LNCAP (cell line): ENCODE data around the gene SARS2.

Source experiments
- CTCF ChIP-seq: fragments of 450-650 bp; IDR thresholded peaks from 2 replicates; pipeline ENCODE4 v1.5.1; 2017; ENCODE audit warnings: mild to moderate bottlenecking

Gene SARS2

GRCh38 chr19:38953677-38954076, 23.1 kb upstream of the SARS2 start:
- no peak for TF ChIP-seq CTCF

- peak; percentile 59 for TF ChIP-seq CTCF
These were observed 22.0 kb upstream of the SARS2 start for GRCh38 chr19:38952395-38953165.

GRCh38 chr19:38951187-38951586, 20.6 kb upstream of the SARS2 start:
- no peak for TF ChIP-seq CTCF

- no peak for TF ChIP-seq CTCF
These were observed 19.2 kb upstream of the SARS2 start for GRCh38 chr19:38949580-38950367.

GRCh38 chr19:38946229-38947010, 15.9 kb upstream of the SARS2 start:
- no peak for TF ChIP-seq CTCF

- TF ChIP-seq CTCF = no peak
These were observed 15.1 kb upstream of the SARS2 start for GRCh38 chr19:38945562-38946228.

- no peak for TF ChIP-seq CTCF
These were observed 14.5 kb upstream of the SARS2 start for GRCh38 chr19:38944981-38945506.
